ENCODE measurements around the gene FIGN. TPM values are rescaled to one million over a fixed set of nuclear protein-coding genes. Genes with fewer than 3 reads are reported as not detected.
A peak's percentile ranks its signal among the peaks of the same experiment; 100 is the strongest.

FIGN gene
- total and polyA plus RNA-seq, 8 donors, result 4.9 to 8.2 (median 6.4) TPM

GRCh38 chr2:163687217-163687616 is 48.6 kb downstream of the FIGN start:
- no peak overlapping the region for H3K4me3 ChIP-seq
- no peaks in the 10 kb centered on the region for H3K27me3 ChIP-seq
- DNase-seq (no peak), ATAC-seq (peak; percentile 66)
- no peaks in the 10 kb centered on the region for H3K9me3 ChIP-seq
- intact Hi-C loops (cut with DNase I), result no loop called here
- H3K27ac ChIP-seq, result no peak overlapping the region
- H3K36me3 ChIP-seq, result no peaks in the 10 kb centered on the region
- no peaks in the 10 kb centered on the region for H3K4me1 ChIP-seq
- TF ChIP-seq, protein P1, sequence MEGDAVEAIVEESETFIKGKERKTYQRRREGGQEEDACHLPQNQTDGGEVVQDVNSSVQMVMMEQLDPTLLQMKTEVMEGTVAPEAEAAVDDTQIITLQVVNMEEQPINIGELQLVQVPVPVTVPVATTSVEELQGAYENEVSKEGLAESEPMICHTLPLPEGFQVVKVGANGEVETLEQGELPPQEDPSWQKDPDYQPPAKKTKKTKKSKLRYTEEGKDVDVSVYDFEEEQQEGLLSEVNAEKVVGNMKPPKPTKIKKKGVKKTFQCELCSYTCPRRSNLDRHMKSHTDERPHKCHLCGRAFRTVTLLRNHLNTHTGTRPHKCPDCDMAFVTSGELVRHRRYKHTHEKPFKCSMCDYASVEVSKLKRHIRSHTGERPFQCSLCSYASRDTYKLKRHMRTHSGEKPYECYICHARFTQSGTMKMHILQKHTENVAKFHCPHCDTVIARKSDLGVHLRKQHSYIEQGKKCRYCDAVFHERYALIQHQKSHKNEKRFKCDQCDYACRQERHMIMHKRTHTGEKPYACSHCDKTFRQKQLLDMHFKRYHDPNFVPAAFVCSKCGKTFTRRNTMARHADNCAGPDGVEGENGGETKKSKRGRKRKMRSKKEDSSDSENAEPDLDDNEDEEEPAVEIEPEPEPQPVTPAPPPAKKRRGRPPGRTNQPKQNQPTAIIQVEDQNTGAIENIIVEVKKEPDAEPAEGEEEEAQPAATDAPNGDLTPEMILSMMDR (IDR thresholded peaks at IDR 0.05), result no peak

- Histone ChIP-seq H3K4me1 (no peaks in the 10 kb centered on the region), H3K27ac (no peak overlapping the region), H3K27me3 (no peaks in the 10 kb centered on the region), H3K36me3 (no peaks in the 10 kb centered on the region), H3K9me3 (no peaks in the 10 kb centered on the region), H3K4me3 (no peak overlapping the region)
- TF ChIP-seq, protein P1 (IDR thresholded peaks at IDR 0.05), result no peak
- peak; percentile 54 for ATAC-seq
- no peak for DNase-seq
- intact Hi-C loops (cut with DNase I), result no loop called here
These were observed 49.5 kb downstream of the FIGN start for GRCh38 chr2:163686289-163686688.

DNA sequence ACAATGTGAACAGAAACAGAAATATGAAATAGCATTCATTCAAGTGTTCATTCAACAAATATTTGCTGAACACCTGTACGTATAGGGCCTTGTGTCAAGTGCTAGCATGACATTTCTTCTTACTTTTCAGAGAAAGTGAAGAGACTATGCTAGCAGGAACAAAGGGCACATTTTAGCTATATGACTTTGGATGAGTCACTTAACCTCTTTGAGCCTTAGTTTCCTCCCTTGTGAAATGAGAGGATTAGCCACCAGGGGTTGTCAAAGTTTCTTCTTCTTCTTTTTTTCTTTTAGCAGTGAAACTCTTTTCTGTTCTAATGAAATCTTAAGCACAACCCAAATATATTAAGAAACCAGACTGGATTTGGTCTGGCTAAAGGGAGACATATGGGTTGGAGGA is 53.1 kb downstream of the FIGN start:
- Histone ChIP-seq H3K9me3 (no peaks in the 10 kb centered on the region), H3K4me3 (no peak overlapping the region), H3K27me3 (no peaks in the 10 kb centered on the region), H3K27ac (no peak overlapping the region), H3K4me1 (no peaks in the 10 kb centered on the region), H3K36me3 (no peaks in the 10 kb centered on the region)
- TF ChIP-seq, protein P1 (IDR thresholded peaks at IDR 0.05), result no peak
- no peak for DNase-seq
- no peak for ATAC-seq
- intact Hi-C loops (cut with DNase I), result no loop called here

DNA sequence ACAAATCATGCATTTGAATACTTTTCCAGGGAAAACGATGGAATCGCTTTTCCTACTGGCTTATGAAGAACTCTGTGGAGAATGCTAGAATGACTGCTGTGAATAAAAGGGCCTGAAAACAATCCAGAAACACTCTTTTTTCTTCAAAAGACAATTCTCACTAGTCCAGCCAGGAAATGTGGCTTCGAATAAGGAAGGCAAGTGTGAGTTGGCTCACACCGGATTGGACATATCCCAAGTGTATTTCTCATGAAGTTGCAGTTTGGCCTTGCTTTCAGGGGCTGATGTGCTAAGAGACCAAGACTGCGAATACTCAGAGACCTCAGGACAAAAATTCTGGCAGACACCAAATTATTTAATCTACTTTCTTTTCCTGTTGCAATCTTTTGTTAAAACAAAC is 54.1 kb downstream of the FIGN start:
- DNase-seq, result peak in 2 of 4 donors; percentile 23 to 56
- peak overlapping the region in 1 of 2 donors; percentile 20 for H3K27ac ChIP-seq
- no peak overlapping the region for H3K4me3 ChIP-seq
- H3K36me3 ChIP-seq, result no peaks in the 10 kb centered on the region
- no peaks in the 10 kb centered on the region for H3K9me3 ChIP-seq
- no peaks in the 10 kb centered on the region for H3K27me3 ChIP-seq
- peak; percentile 40 for ATAC-seq
- intact Hi-C loops (cut with DNase I), result no loop called here
- no peaks in the 10 kb centered on the region for H3K4me1 ChIP-seq
- TF ChIP-seq, protein P1 (IDR thresholded peaks at IDR 0.05), result no peak

DNA sequence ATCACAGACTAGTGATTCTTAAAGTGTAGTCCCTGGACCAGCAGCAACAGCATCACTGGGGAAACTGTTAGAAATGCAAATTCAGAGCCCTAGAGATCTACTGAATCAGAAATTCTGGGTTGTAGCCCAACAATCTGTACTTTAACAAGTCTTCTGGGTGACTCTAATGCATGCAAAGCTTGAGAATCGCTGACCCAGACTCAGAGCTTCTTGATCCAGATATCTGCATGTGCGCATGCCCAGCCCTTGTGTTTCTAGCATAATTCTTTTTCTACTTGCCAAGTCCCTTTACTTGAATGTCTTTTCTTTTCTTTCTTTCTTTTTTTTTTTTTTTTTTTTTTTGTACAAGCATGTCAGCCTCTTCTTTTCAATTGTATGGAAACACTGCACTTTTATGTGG is 60.4 kb downstream of the FIGN start:
- H3K4me3 ChIP-seq, result no peak overlapping the region
- no peaks in the 10 kb centered on the region for H3K36me3 ChIP-seq
- intact Hi-C loops (cut with DNase I), result no loop called here
- H3K27ac ChIP-seq, result no peak overlapping the region
- TF ChIP-seq, protein P1 (IDR thresholded peaks at IDR 0.05), result no peak
- ATAC-seq, result no peak
- no peaks in the 10 kb centered on the region for H3K9me3 ChIP-seq
- no peaks in the 10 kb centered on the region for H3K27me3 ChIP-seq
- no peak for DNase-seq
- no peaks in the 10 kb centered on the region for H3K4me1 ChIP-seq
